SK-N-SH treated with all-trans-retinoic acid at 6 μM for 48 hours (cell line): Measurements from ENCODE around the gene STMN3.

ENCODE experiments used
- ATAC-seq: fragments of 200-7000 bp; cut with Tn5 transposase; 3 replicates; pipeline ENCODE4 v1.9.1; 2020; ENCODE audit warnings: mild to moderate bottlenecking, moderate library complexity
- BACH2 ChIP-seq: fragments of 250-450 bp; sonication (Bioruptor Pico); IDR thresholded peaks from 2 replicates; pipeline ENCODE4 v1.9.0; 2021; ENCODE audit warnings: mild to moderate bottlenecking, borderline replicate concordance
- ESRRG ChIP-seq: fragments of 250-450 bp; sonication (Bioruptor Pico); IDR thresholded peaks from 2 replicates; pipeline ENCODE4 v1.6.1; 2021; ENCODE audit warnings: mild to moderate bottlenecking
- GLIS3 ChIP-seq: fragments of 250-450 bp; sonication (Bioruptor Pico); IDR thresholded peaks from 2 replicates; pipeline ENCODE4 v1.5.0; 2020; ENCODE audit warnings: mild to moderate bottlenecking, moderate library complexity
- ISL1 ChIP-seq: fragments of 250-450 bp; sonication (Bioruptor Pico); IDR thresholded peaks from 2 replicates; pipeline ENCODE4 v2.1.2; 2022; ENCODE audit warnings: mild to moderate bottlenecking, moderate library complexity
- OSR1 ChIP-seq: fragments of 250-450 bp; sonication (Bioruptor Pico); IDR thresholded peaks from 2 replicates; pipeline ENCODE4 v1.8.0; 2022; ENCODE audit warnings: moderate library complexity, mild to moderate bottlenecking, inconsistent platforms
- PPARA ChIP-seq: fragments of 250-450 bp; sonication (Bioruptor Pico); IDR thresholded peaks from 2 replicates; pipeline ENCODE4 v1.5.0; 2020; ENCODE audit warnings: mild to moderate bottlenecking, borderline replicate concordance
- RARB ChIP-seq: fragments of 250-450 bp; sonication (Bioruptor Pico); IDR thresholded peaks from 2 replicates; pipeline ENCODE4 v1.8.0; 2021; ENCODE audit warnings: mild to moderate bottlenecking, moderate library complexity
- SNAI2 ChIP-seq: fragments of 250-450 bp; sonication (Bioruptor Pico); IDR thresholded peaks from 2 replicates; pipeline ENCODE4 v1.5.0; 2020; ENCODE audit warnings: mild to moderate bottlenecking, moderate library complexity
- TCF4 ChIP-seq: fragments of 250-450 bp; sonication (Bioruptor Pico); IDR thresholded peaks from 2 replicates; pipeline ENCODE4 v1.8.0; 2021; ENCODE audit warnings: mild to moderate bottlenecking, moderate library complexity, borderline replicate concordance
- TOX ChIP-seq: fragments of 250-450 bp; sonication (Bioruptor Pico); IDR thresholded peaks from 2 replicates; pipeline ENCODE4 v1.8.0; 2021; ENCODE audit warnings: mild to moderate bottlenecking, moderate library complexity, borderline replicate concordance
- ZC3H10 ChIP-seq: fragments of 250-450 bp; sonication (Bioruptor Pico); IDR thresholded peaks from 2 replicates; pipeline ENCODE4 v1.5.1; 2021; ENCODE audit warnings: mild to moderate bottlenecking, moderate library complexity
- ZFP3 ChIP-seq: fragments of 250-450 bp; sonication (Bioruptor Pico); IDR thresholded peaks from 2 replicates; pipeline ENCODE4 v1.5.0; 2020; ENCODE audit warnings: mild to moderate bottlenecking, moderate library complexity
- ZFP30 ChIP-seq: fragments of 450-650 bp; formaldehyde crosslinking; IDR thresholded peaks from 2 replicates; pipeline ENCODE4 v1.5.0; 2022; ENCODE audit warnings: mild to moderate bottlenecking, moderate library complexity
- ZNF565 ChIP-seq: fragments of 450-650 bp; formaldehyde crosslinking; conservative IDR thresholded peaks from 2 replicates; pipeline ENCODE4 v1.5.0; 2020; ENCODE audit warnings: low read depth, mild to moderate bottlenecking, moderate library complexity
- ZNF70 ChIP-seq: fragments of 450-650 bp; formaldehyde crosslinking; IDR thresholded peaks from 2 replicates; pipeline ENCODE4 v1.5.0; 2020; ENCODE audit warnings: mild to moderate bottlenecking, moderate library complexity
- ZNF8 ChIP-seq: fragments of 450-650 bp; formaldehyde crosslinking; IDR thresholded peaks from 2 replicates; pipeline ENCODE4 v1.5.0; 2020; ENCODE audit warnings: mild to moderate bottlenecking, moderate library complexity
- TF ChIP-seq, protein P1 (sequence below): fragments of 250-450 bp; sonication (Bioruptor Pico); IDR thresholded peaks from 2 replicates; pipeline ENCODE4 v1.5.1; 2020; ENCODE audit warnings: low read depth, mild to moderate bottlenecking, moderate library complexity
- TF ChIP-seq, protein P2 (sequence below): fragments of 250-450 bp; sonication (Bioruptor Pico); IDR thresholded peaks from 2 replicates; pipeline ENCODE4 v1.8.0; 2020; ENCODE audit warnings: mild to moderate bottlenecking, moderate library complexity, borderline replicate concordance
- TF ChIP-seq, protein P3 (sequence below): fragments of 250-450 bp; sonication (Bioruptor Pico); IDR thresholded peaks from 2 replicates; pipeline ENCODE4 v1.5.1; 2021; ENCODE audit warnings: mild to moderate bottlenecking, moderate library complexity
- TF ChIP-seq, protein P4 (sequence below): fragments of 250-450 bp; sonication (Bioruptor Pico); IDR thresholded peaks from 2 replicates; pipeline ENCODE4 v1.5.0; 2020; ENCODE audit warnings: mild to moderate bottlenecking, moderate library complexity

The STMN3 gene

DNA sequence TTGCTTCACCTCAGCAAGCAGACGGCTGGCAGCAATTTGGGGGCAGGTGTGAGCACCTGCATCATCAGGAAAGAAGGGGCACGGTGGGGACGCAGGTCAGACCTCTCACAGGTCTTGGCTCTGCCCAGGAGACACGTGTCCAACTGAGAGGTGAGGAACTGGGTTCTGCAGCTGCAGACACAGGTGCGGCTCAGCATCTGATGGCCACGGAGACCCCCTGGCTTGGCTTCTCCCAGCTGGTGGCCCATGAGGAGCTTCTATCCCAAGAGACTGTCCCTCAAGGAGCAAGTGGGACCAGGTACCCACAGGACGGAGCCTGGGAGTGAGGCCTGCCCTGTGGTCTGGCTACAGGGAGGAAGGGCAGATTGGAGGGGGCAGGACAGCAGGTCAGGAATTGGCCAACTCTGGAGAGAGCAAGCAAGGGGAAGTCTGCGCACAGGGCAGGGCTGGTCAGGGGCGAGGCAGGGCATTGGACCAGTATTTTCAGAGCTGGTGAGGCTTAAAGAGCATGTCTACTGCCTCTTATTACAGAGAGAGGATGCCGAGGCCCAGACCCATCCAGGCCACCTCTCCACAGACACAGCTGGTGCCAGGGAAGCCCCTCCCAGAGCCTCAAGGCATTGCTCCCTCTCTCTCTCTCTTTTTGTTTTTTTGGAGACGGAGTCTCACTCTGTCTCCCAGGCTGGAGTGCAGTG, 4.2 kb downstream of the STMN3 start:
- no peak for ATAC-seq
- TF ChIP-seq TOX (CRISPR knock-in tag) (no peak), ZNF70 (no peak), ISL1 (CRISPR knock-in tag) (no peak), ZFP30 (no peak), ZFP3 (CRISPR knock-in tag) (no peak), ZNF8 (CRISPR knock-in tag) (no peak), BACH2 (CRISPR knock-in tag) (no peak), GLIS3 (CRISPR knock-in tag) (no peak), PPARA (CRISPR knock-in tag) (no peak)
- TF ChIP-seq, protein P1, sequence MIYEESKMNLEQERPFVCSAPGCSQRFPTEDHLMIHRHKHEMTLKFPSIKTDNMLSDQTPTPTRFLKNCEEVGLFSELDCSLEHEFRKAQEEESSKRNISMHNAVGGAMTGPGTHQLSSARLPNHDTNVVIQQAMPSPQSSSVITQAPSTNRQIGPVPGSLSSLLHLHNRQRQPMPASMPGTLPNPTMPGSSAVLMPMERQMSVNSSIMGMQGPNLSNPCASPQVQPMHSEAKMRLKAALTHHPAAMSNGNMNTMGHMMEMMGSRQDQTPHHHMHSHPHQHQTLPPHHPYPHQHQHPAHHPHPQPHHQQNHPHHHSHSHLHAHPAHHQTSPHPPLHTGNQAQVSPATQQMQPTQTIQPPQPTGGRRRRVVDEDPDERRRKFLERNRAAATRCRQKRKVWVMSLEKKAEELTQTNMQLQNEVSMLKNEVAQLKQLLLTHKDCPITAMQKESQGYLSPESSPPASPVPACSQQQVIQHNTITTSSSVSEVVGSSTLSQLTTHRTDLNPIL, result no peak
- TF ChIP-seq, protein P2, sequence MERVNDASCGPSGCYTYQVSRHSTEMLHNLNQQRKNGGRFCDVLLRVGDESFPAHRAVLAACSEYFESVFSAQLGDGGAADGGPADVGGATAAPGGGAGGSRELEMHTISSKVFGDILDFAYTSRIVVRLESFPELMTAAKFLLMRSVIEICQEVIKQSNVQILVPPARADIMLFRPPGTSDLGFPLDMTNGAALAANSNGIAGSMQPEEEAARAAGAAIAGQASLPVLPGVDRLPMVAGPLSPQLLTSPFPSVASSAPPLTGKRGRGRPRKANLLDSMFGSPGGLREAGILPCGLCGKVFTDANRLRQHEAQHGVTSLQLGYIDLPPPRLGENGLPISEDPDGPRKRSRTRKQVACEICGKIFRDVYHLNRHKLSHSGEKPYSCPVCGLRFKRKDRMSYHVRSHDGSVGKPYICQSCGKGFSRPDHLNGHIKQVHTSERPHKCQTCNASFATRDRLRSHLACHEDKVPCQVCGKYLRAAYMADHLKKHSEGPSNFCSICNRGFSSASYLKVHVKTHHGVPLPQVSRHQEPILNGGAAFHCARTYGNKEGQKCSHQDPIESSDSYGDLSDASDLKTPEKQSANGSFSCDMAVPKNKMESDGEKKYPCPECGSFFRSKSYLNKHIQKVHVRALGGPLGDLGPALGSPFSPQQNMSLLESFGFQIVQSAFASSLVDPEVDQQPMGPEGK, result no peak
- TF ChIP-seq, protein P3, sequence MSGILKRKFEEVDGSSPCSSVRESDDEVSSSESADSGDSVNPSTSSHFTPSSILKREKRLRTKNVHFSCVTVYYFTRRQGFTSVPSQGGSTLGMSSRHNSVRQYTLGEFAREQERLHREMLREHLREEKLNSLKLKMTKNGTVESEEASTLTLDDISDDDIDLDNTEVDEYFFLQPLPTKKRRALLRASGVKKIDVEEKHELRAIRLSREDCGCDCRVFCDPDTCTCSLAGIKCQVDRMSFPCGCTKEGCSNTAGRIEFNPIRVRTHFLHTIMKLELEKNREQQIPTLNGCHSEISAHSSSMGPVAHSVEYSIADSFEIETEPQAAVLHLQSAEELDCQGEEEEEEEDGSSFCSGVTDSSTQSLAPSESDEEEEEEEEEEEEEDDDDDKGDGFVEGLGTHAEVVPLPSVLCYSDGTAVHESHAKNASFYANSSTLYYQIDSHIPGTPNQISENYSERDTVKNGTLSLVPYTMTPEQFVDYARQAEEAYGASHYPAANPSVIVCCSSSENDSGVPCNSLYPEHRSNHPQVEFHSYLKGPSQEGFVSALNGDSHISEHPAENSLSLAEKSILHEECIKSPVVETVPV (CRISPR knock-in tag), result no peak

DNA sequence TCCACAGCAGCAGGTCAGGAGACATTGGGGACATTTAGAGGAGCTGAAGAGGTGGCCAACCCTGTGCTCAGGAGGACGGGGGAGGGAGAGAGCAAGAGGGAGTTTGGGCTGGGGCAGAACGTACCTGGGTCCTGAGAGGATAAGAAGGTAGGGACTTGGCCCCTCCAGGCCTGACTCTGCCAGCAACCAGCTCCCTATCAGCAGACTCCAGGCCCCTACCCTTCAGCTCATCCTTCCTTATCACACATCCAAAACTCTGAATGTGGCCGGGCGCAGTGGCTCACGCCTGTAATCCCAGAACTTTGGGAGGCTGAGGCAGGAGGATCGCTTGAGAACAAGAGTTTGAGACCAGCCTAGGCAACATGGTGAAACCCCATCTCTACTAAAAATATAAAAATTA, 5.0 kb downstream of the STMN3 start:
- TF ChIP-seq, protein P4, sequence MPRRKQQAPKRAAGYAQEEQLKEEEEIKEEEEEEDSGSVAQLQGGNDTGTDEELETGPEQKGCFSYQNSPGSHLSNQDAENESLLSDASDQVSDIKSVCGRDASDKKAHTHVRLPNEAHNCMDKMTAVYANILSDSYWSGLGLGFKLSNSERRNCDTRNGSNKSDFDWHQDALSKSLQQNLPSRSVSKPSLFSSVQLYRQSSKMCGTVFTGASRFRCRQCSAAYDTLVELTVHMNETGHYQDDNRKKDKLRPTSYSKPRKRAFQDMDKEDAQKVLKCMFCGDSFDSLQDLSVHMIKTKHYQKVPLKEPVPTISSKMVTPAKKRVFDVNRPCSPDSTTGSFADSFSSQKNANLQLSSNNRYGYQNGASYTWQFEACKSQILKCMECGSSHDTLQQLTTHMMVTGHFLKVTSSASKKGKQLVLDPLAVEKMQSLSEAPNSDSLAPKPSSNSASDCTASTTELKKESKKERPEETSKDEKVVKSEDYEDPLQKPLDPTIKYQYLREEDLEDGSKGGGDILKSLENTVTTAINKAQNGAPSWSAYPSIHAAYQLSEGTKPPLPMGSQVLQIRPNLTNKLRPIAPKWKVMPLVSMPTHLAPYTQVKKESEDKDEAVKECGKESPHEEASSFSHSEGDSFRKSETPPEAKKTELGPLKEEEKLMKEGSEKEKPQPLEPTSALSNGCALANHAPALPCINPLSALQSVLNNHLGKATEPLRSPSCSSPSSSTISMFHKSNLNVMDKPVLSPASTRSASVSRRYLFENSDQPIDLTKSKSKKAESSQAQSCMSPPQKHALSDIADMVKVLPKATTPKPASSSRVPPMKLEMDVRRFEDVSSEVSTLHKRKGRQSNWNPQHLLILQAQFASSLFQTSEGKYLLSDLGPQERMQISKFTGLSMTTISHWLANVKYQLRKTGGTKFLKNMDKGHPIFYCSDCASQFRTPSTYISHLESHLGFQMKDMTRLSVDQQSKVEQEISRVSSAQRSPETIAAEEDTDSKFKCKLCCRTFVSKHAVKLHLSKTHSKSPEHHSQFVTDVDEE (CRISPR knock-in tag), result no peak
- TF ChIP-seq, protein P1, result no peak
- no peak for TF ChIP-seq RARB
- TF ChIP-seq ZNF70, result no peak
- no peak for TF ChIP-seq GLIS3 (CRISPR knock-in tag)
- no peak for TF ChIP-seq ZFP30
- TF ChIP-seq SNAI2 (CRISPR knock-in tag), result no peak
- no peak for TF ChIP-seq ZNF8 (CRISPR knock-in tag)
- TF ChIP-seq BACH2 (CRISPR knock-in tag), result no peak
- ATAC-seq, result no peak

DNA sequence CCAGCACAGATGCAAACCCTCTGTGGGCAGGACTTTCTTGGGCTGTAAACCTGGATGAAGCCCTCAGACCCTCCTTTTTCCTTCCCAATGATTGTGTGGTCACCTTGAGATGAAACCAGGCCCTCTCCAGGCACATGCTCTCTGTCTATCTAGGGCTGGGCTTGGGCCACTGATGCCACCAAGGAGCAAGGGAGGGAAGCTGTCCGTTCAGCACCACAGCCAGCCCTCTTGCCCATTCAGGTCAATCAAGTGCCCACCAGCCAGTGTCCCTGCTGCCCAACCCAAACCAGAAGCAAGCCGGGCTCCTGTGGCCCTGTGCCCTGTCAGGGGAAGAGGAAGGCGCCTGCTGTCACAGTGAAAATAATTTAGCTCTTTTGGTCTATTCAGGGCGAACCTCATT, 8.0 kb downstream of the STMN3 start:
- ATAC-seq, result no peak
- TF ChIP-seq OSR1 (CRISPR knock-in tag) (no peak), GLIS3 (CRISPR knock-in tag) (no peak), ESRRG (CRISPR knock-in tag) (no peak), ISL1 (CRISPR knock-in tag) (no peak), ZFP3 (CRISPR knock-in tag) (no peak), ZNF565 (CRISPR knock-in tag) (no peak)

DNA sequence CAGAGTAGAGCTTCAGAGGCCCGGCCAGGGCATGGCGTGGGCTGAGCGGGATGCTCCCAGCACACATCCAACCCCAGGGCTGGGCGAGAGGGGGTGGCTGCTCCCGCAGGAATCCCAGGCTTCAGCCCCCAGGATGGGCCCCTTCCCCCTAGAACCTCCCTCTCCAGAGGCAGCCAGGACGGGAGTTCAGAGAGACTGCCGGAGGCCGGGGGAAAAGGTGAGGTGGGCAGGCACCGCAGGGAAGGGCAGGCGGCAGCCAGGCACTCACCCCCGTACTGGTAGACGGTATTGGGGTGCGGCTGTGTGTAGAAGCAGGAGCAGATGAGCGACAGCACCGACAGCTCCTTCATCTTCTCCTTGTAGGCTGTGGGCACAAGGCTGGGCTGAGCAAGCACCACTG, 9.3 kb downstream of the STMN3 start:
- no peak for ATAC-seq
- TF ChIP-seq, protein P2, result no peak
- TF ChIP-seq ESRRG (CRISPR knock-in tag), result no peak
- TF ChIP-seq ZC3H10, result no peak
- TF ChIP-seq SNAI2 (CRISPR knock-in tag), result no peak
- TF ChIP-seq ZFP30, result no peak
- no peak for TF ChIP-seq OSR1 (CRISPR knock-in tag)
- TF ChIP-seq, protein P3 (CRISPR knock-in tag), result no peak
- TF ChIP-seq TCF4 (CRISPR knock-in tag), result no peak
- no peak for TF ChIP-seq PPARA (CRISPR knock-in tag)
- TF ChIP-seq, all 23 proteins: peak for 0
